BLaER1 treated with 17β-estradiol and CSF1 and Interleukin-3, amounts not matched to agents 10 nM and 100 nM (cell line): ENCODE measurements around the gene SS18L1.

Source experiments
- H3K27ac ChIP-seq, 11 experiments: shearing (Covaris generic); formaldehyde crosslinking; 2 replicates each; pipeline ENCODE4 v1.8.1; 2022
- H3K27me3 ChIP-seq, 11 experiments: shearing (Covaris generic); formaldehyde crosslinking; 2 replicates each; pipeline ENCODE4 v1.8.1; 2022
- H3K36me3 ChIP-seq, 11 experiments: shearing (Covaris generic); formaldehyde crosslinking; 2 replicates each; pipeline ENCODE4 v1.8.1; 2022
- H3K4me1 ChIP-seq, 10 experiments: shearing (Covaris generic); formaldehyde crosslinking; 2 replicates each; pipeline ENCODE4 v1.8.1; 2022
- H3K4me2 ChIP-seq, 11 experiments: shearing (Covaris generic); formaldehyde crosslinking; 2 replicates each; pipeline ENCODE4 v1.8.1; 2022
- H3K4me3 ChIP-seq, 10 experiments: shearing (Covaris generic); formaldehyde crosslinking; 2 replicates each; pipeline ENCODE4 v1.8.1; 2022
- H3K9ac ChIP-seq, 11 experiments: shearing (Covaris generic); formaldehyde crosslinking; 2 replicates each; pipeline ENCODE4 v1.8.1; 2022
- H3K9me3 ChIP-seq, 11 experiments: shearing (Covaris generic); formaldehyde crosslinking; replicated peaks in 1 of 11; 2 replicates each; pipeline ENCODE4 v1.8.1; 2022
- H4K20me1 ChIP-seq, 11 experiments: shearing (Covaris generic); formaldehyde crosslinking; 2 replicates each; pipeline ENCODE4 v1.8.1; 2022
- Cebpa-rat ChIP-seq, 11 experiments: shearing (Covaris generic); IDR thresholded peaks; 2 replicates each; pipeline ENCODE4 v1.8.1; 2022

Gene SS18L1

GRCh38 chr20:62230276-62230675, 86.7 kb downstream of the SS18L1 start:
- Histone ChIP-seq H3K9me3 (peaks cover 0 to 8% (median 5%) of the 10 kb centered on the region in 11 experiments; a peak in 7 of 22 replicates), H3K4me2 (no peak overlapping the region), H3K27ac (no peak overlapping the region), H3K36me3 (no peaks in the 10 kb centered on the region), H3K4me1 (peaks cover 0 to 43% (median 39%) of the 10 kb centered on the region in 10 experiments; a peak in 14 of 20 replicates), H3K27me3 (peaks cover 0 to 14% (median 0%) of the 10 kb centered on the region in 11 experiments; a peak in 5 of 22 replicates), H4K20me1 (peaks cover 0 to 36% (median 7%) of the 10 kb centered on the region in 11 experiments; a peak in 9 of 22 replicates), H3K9ac (no peak overlapping the region), H3K4me3 (no peak overlapping the region)
- no peak for TF ChIP-seq Cebpa-rat (IDR thresholded peaks at IDR 0.05)

GRCh38 chr20:62230696-62231095, 87.1 kb downstream of the SS18L1 start:
- Histone ChIP-seq H3K4me1 (peaks cover 0 to 43% (median 39%) of the 10 kb centered on the region in 10 experiments; a peak in 14 of 20 replicates), H3K27me3 (peaks cover 0 to 10% (median 0%) of the 10 kb centered on the region in 11 experiments; a peak in 4 of 22 replicates), H3K9ac (no peak overlapping the region), H3K27ac (no peak overlapping the region), H3K9me3 (peaks cover 0 to 8% (median 5%) of the 10 kb centered on the region in 11 experiments; a peak in 7 of 22 replicates), H3K4me2 (no peak overlapping the region), H3K36me3 (no peaks in the 10 kb centered on the region), H3K4me3 (no peak overlapping the region), H4K20me1 (peaks cover 0 to 32% (median 7%) of the 10 kb centered on the region in 11 experiments; a peak in 9 of 22 replicates)
- no peak for TF ChIP-seq Cebpa-rat (IDR thresholded peaks at IDR 0.05)

GRCh38 chr20:62231292-62231691, 87.7 kb downstream of the SS18L1 start:
- no peak for TF ChIP-seq Cebpa-rat (IDR thresholded peaks at IDR 0.05)
- peaks cover 0 to 43% (median 38%) of the 10 kb centered on the region in 10 experiments; a peak in 13 of 20 replicates for H3K4me1 ChIP-seq
- H4K20me1 ChIP-seq = peaks cover 0 to 26% (median 4%) of the 10 kb centered on the region in 11 experiments; a peak in 7 of 22 replicates
- no peaks in the 10 kb centered on the region for H3K36me3 ChIP-seq
- peaks cover 0 to 4% (median 0%) of the 10 kb centered on the region in 11 experiments; a peak in 3 of 22 replicates for H3K27me3 ChIP-seq
- no peak overlapping the region for H3K9ac ChIP-seq
- H3K9me3 ChIP-seq = peaks cover 0 to 8% (median 5%) of the 10 kb centered on the region in 11 experiments; a peak in 7 of 22 replicates
- no peak overlapping the region for H3K27ac ChIP-seq
- H3K4me2 ChIP-seq = no peak overlapping the region
- no peak overlapping the region for H3K4me3 ChIP-seq
